ENCODE measurements around the gene DLG2. TPM values are rescaled to one million over a fixed set of nuclear protein-coding genes. Genes with fewer than 3 reads are reported as not detected.
"Not testable (repeated sequence)": the region's sequence is repeated elsewhere in the genome, so short reads cannot be mapped to it uniquely, and the experiment has no call there.

Gene DLG2
- total and polyA plus RNA-seq, 7 donors = 0.23 to 5.3 (median 3.4) TPM

DNA sequence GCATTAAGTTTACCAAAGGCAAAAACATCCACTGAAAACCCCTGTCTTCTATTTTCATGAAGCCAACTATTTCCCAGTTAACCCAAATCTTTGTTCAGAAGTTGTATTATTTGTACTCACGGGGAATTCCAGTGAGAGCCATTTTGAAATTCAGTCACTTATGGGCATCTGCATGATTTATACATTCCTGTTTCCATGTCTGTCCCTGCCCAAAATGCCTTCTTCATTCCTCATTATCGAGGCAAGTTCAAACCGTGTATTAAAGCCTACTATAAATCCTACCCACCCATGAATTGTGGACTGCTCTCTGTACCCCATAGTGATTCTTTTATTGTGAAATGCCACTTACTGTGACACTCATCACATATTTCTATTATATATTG lies 772.7 kb downstream of the DLG2 start:
- H3K4me3 ChIP-seq = no peak overlapping the region
- intact Hi-C loops (cut with DNase I) = no loop called here
- TF ChIP-seq CTCF (IDR thresholded peaks at IDR 0.05) = no peak
- H3K36me3 ChIP-seq (ENCODE audit: insufficient read depth in 1 of 2, low read depth in 1 of 2) = no peaks in the 10 kb centered on the region
- H3K27ac ChIP-seq = no peak overlapping the region
- DNase-seq (no peak), ATAC-seq (no peak)
- H3K4me1 ChIP-seq = no peaks in the 10 kb centered on the region
- H3K9me3 ChIP-seq = no peaks in the 10 kb centered on the region
- H3K27me3 ChIP-seq (ENCODE audit: insufficient read depth in 3 of 3, low read length in 2 of 3) = no peaks in the 10 kb centered on the region
- WGBS, 3 donors = 83 to 89% (median 86%) methylated on average over 3 of the region's 3 CpGs

DNA sequence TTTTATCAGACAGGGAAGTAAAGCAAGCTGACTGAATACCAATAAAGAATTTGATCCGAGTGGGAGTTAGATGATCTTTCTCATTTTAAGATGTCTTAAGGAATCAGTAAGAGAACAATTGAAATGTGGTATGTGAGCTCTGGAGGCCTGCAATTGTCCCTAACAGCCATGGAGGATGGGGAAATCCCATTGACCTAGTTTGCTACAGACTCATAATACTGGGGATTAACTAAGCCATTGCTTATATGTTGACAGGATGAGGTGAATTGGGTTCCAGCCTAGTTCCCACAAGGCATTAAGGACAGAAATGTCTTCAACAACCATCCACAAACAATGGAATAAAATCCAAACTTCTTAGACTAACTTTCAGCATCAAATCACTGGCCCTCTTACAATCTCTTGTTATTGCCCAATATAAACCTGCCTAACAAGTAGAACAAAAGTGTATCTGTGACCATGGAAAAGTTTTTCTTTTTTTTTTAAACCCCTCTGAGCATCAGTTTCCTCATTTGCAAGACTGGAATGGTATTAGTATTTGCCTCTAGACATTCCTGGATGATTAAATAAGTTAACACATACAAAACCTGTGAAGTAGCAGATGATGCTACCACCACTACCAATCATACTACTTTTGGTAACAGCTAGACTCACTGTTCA lies 773.2 kb downstream of the DLG2 start:
- intact Hi-C loops (cut with DNase I) = no loop called here
- Histone ChIP-seq H3K4me3 (no peak overlapping the region), H3K27me3 (ENCODE audit: insufficient read depth in 3 of 3, low read length in 2 of 3) (no peaks in the 10 kb centered on the region), H3K4me1 (no peaks in the 10 kb centered on the region), H3K36me3 (ENCODE audit: insufficient read depth in 1 of 2, low read depth in 1 of 2) (no peaks in the 10 kb centered on the region), H3K9me3 (no peaks in the 10 kb centered on the region), H3K27ac (no peak overlapping the region)
- WGBS, 3 donors = 53 to 68% (median 53%) methylated on average over 1 of the region's 1 CpG
- TF ChIP-seq CTCF (IDR thresholded peaks at IDR 0.05) = no peak
- ATAC-seq (no peak), DNase-seq (no peak)

GRCh38 chr11:84847842-84848241 lies 779.3 kb downstream of the DLG2 start:
- no peak for TF ChIP-seq CTCF (IDR thresholded peaks at IDR 0.05)
- DNase-seq (no peak), ATAC-seq (no peak)
- H3K4me3 ChIP-seq = no peak overlapping the region
- no peaks in the 10 kb centered on the region for H3K36me3 ChIP-seq (ENCODE audit: insufficient read depth in 1 of 2, low read depth in 1 of 2)
- H3K27ac ChIP-seq = no peak overlapping the region
- H3K4me1 ChIP-seq = no peaks in the 10 kb centered on the region
- intact Hi-C loops (cut with DNase I) = no loop called here
- WGBS, 3 donors = 89 to 97% (median 92%) methylated on average over 4 of the region's 4 CpGs
- no peaks in the 10 kb centered on the region for H3K9me3 ChIP-seq
- H3K27me3 ChIP-seq (ENCODE audit: insufficient read depth in 3 of 3, low read length in 2 of 3) = no peaks in the 10 kb centered on the region

- ATAC-seq; H3K27ac ChIP-seq; H3K9me3 ChIP-seq; intact Hi-C loops (cut with DNase I); H3K4me1 ChIP-seq; DNase-seq; H3K4me3 ChIP-seq; H3K36me3 ChIP-seq (ENCODE audit: insufficient read depth in 1 of 2, low read depth in 1 of 2); H3K27me3 ChIP-seq (ENCODE audit: insufficient read depth in 3 of 3, low read length in 2 of 3): not testable (repeated sequence)
- 33 to 63% (median 36%) methylated on average over 1 of the region's 1 CpG for WGBS, 3 donors
Observed at GRCh38 chr11:84840201-84840600, 786.9 kb downstream of the DLG2 start.

GRCh38 chr11:84837402-84838069 lies 789.6 kb downstream of the DLG2 start:
- no peaks in the 10 kb centered on the region for H3K4me1 ChIP-seq
- H3K27ac ChIP-seq = no peak overlapping the region
- H3K4me3 ChIP-seq = no peak overlapping the region
- H3K9me3 ChIP-seq = no peaks in the 10 kb centered on the region
- 86 to 94% (median 90%) methylated on average over 3 of the region's 3 CpGs for WGBS, 3 donors
- TF ChIP-seq CTCF (IDR thresholded peaks at IDR 0.05) = no peak
- ATAC-seq = no peak
- no peak for DNase-seq
- H3K27me3 ChIP-seq (ENCODE audit: insufficient read depth in 3 of 3, low read length in 2 of 3) = no peaks in the 10 kb centered on the region
- no peaks in the 10 kb centered on the region for H3K36me3 ChIP-seq (ENCODE audit: insufficient read depth in 1 of 2, low read depth in 1 of 2)
- intact Hi-C loops (cut with DNase I) = no loop called here
